H1 (cell line): ENCODE results near the gene PRKN. TPM values are rescaled to one million over a fixed set of nuclear protein-coding genes. Genes with fewer than 3 reads are reported as not detected.

ENCODE experiments used
- EP300 ChIP-seq, 2 experiments: IDR thresholded peaks; 1 replicate in 1 of 2; 2 replicates in 1 of 2; pipeline ENCODE4 v1.6.1; 2011 to 2012; ENCODE audit warnings: low read depth in 2 of 2, low read length in 2 of 2, mild to moderate bottlenecking in 2 of 2, borderline replicate concordance in 1 of 2, inconsistent platforms in 1 of 2, moderate library complexity in 1 of 2
- GTF2F1 ChIP-seq: IDR thresholded peaks from 2 replicates; pipeline ENCODE4 v1.6.1; 2012; ENCODE audit warnings: low read depth, low read length, improper control_type of control experiment, borderline replicate concordance
- NRF1 ChIP-seq: IDR thresholded peaks from 2 replicates; pipeline ENCODE4 v1.6.1; 2011; ENCODE audit warnings: mild to moderate bottlenecking, low read depth, low read length, improper control_type of control experiment
- SIN3A ChIP-seq, 2 experiments: IDR thresholded peaks in 1 of 2; conservative IDR thresholded peaks in 1 of 2; 2 replicates each; pipeline ENCODE4 v1.6.1; 2011 to 2012; ENCODE audit warnings: low read length in 2 of 2, improper control_type of control experiment in 1 of 2, low read depth in 1 of 2, mild to moderate bottlenecking in 1 of 2
- TAF7 ChIP-seq: optimal IDR thresholded peaks from 2 replicates; pipeline ENCODE3; 2011; ENCODE audit warnings: low read depth, mild to moderate bottlenecking, inconsistent platforms, low read length, moderate library complexity, borderline replicate concordance
- polyA plus RNA-seq, 7 experiments: library from polyadenylated mRNA; depleted of rRNA in 3 of 7; stranded (reverse) in 5 of 7; unstranded in 2 of 7; fragments of >200 nt in 5 of 7; fragments of 200-250 nt in 2 of 7; gene quantifications; 1 replicate in 5 of 7; 2 replicates in 1 of 7; 4 replicates in 1 of 7; pipeline versions ENCODE4 v1.2.1 to v1.2.3, GENCODE V29; 2011 to 2013; ENCODE audit warnings: missing spikeins in 2 of 7, mixed read lengths in 2 of 7
- total RNA-seq: library from RNA; stranded (reverse); fragmentation: NEBNext Ultra II Directional; extraction: Animal tissue kit (Norgen Biotek cat#: 25700); gene quantifications from 2 replicates; pipeline ENCODE4 v1.2.1, GENCODE V29; 2021
- TF ChIP-seq, protein P1 (sequence below): fragments of 300-600 bp; sonication (generic); IDR thresholded peaks from 2 replicates; pipeline ENCODE4 v1.7.1; 2012; ENCODE audit warnings: low read length, moderate library complexity, mild to moderate bottlenecking, inconsistent platforms; ENCODE audit not compliant: insufficient replicate concordance
- TF ChIP-seq, protein P2 (sequence below), 3 experiments: IDR thresholded peaks; 1 replicate in 2 of 3; 2 replicates in 1 of 3; pipeline versions ENCODE4 v1.5.1 to v1.6.1; 2011; ENCODE audit warnings: low read length in 3 of 3, mild to moderate bottlenecking in 3 of 3, inconsistent platforms in 2 of 3, low read depth in 1 of 3, moderate library complexity in 1 of 3; ENCODE audit not compliant: insufficient read depth in 1 of 3; ENCODE audit errors: control extremely low read depth in 1 of 3

Gene PRKN
- total and polyA plus RNA-seq, 2 of the 8 experiments (the other 6 are each of a cell fraction or from before 2014, with no cell fraction given), result 0.13 to 0.29 TPM

DNA sequence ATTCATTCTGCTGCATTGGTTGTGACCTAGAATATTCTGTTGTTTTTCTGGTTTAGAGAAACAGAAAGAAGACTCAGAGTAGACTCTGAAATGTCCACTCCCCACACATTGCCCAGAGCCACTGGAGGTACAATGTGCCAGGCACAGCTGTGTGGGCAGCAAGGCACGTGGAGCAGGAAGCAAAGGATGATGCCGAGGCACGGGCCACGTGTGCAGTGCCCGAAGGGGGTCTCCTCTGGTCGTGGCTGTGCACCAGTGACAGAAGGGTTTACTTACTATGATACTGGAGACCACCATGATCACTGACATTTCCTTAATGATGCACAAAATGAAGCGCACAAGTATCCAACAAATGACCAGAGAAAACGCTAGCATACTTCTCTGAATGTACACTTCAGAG, 488.9 kb downstream of the PRKN start (continued):
- TF ChIP-seq, protein P1, sequence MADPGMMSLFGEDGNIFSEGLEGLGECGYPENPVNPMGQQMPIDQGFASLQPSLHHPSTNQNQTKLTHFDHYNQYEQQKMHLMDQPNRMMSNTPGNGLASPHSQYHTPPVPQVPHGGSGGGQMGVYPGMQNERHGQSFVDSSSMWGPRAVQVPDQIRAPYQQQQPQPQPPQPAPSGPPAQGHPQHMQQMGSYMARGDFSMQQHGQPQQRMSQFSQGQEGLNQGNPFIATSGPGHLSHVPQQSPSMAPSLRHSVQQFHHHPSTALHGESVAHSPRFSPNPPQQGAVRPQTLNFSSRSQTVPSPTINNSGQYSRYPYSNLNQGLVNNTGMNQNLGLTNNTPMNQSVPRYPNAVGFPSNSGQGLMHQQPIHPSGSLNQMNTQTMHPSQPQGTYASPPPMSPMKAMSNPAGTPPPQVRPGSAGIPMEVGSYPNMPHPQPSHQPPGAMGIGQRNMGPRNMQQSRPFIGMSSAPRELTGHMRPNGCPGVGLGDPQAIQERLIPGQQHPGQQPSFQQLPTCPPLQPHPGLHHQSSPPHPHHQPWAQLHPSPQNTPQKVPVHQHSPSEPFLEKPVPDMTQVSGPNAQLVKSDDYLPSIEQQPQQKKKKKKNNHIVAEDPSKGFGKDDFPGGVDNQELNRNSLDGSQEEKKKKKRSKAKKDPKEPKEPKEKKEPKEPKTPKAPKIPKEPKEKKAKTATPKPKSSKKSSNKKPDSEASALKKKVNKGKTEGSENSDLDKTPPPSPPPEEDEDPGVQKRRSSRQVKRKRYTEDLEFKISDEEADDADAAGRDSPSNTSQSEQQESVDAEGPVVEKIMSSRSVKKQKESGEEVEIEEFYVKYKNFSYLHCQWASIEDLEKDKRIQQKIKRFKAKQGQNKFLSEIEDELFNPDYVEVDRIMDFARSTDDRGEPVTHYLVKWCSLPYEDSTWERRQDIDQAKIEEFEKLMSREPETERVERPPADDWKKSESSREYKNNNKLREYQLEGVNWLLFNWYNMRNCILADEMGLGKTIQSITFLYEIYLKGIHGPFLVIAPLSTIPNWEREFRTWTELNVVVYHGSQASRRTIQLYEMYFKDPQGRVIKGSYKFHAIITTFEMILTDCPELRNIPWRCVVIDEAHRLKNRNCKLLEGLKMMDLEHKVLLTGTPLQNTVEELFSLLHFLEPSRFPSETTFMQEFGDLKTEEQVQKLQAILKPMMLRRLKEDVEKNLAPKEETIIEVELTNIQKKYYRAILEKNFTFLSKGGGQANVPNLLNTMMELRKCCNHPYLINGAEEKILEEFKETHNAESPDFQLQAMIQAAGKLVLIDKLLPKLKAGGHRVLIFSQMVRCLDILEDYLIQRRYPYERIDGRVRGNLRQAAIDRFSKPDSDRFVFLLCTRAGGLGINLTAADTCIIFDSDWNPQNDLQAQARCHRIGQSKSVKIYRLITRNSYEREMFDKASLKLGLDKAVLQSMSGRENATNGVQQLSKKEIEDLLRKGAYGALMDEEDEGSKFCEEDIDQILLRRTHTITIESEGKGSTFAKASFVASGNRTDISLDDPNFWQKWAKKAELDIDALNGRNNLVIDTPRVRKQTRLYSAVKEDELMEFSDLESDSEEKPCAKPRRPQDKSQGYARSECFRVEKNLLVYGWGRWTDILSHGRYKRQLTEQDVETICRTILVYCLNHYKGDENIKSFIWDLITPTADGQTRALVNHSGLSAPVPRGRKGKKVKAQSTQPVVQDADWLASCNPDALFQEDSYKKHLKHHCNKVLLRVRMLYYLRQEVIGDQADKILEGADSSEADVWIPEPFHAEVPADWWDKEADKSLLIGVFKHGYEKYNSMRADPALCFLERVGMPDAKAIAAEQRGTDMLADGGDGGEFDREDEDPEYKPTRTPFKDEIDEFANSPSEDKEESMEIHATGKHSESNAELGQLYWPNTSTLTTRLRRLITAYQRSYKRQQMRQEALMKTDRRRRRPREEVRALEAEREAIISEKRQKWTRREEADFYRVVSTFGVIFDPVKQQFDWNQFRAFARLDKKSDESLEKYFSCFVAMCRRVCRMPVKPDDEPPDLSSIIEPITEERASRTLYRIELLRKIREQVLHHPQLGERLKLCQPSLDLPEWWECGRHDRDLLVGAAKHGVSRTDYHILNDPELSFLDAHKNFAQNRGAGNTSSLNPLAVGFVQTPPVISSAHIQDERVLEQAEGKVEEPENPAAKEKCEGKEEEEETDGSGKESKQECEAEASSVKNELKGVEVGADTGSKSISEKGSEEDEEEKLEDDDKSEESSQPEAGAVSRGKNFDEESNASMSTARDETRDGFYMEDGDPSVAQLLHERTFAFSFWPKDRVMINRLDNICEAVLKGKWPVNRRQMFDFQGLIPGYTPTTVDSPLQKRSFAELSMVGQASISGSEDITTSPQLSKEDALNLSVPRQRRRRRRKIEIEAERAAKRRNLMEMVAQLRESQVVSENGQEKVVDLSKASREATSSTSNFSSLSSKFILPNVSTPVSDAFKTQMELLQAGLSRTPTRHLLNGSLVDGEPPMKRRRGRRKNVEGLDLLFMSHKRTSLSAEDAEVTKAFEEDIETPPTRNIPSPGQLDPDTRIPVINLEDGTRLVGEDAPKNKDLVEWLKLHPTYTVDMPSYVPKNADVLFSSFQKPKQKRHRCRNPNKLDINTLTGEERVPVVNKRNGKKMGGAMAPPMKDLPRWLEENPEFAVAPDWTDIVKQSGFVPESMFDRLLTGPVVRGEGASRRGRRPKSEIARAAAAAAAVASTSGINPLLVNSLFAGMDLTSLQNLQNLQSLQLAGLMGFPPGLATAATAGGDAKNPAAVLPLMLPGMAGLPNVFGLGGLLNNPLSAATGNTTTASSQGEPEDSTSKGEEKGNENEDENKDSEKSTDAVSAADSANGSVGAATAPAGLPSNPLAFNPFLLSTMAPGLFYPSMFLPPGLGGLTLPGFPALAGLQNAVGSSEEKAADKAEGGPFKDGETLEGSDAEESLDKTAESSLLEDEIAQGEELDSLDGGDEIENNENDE, result no peak
- TF ChIP-seq EP300 (IDR thresholded peaks at IDR 0.05; ENCODE audit: borderline replicate concordance in 1 of 2, low read depth in 2 of 2, low read length in 2 of 2) (no peak), TAF7 (no peak), NRF1 (no peak), SIN3A (conservative IDR thresholded peaks at IDR 0.05 in 1 of 2, IDR thresholded peaks at IDR 0.05 in 1 of 2; ENCODE audit: low read depth in 1 of 2, low read length in 2 of 2) (no peak), GTF2F1 (no peak)
- TF ChIP-seq, protein P2, sequence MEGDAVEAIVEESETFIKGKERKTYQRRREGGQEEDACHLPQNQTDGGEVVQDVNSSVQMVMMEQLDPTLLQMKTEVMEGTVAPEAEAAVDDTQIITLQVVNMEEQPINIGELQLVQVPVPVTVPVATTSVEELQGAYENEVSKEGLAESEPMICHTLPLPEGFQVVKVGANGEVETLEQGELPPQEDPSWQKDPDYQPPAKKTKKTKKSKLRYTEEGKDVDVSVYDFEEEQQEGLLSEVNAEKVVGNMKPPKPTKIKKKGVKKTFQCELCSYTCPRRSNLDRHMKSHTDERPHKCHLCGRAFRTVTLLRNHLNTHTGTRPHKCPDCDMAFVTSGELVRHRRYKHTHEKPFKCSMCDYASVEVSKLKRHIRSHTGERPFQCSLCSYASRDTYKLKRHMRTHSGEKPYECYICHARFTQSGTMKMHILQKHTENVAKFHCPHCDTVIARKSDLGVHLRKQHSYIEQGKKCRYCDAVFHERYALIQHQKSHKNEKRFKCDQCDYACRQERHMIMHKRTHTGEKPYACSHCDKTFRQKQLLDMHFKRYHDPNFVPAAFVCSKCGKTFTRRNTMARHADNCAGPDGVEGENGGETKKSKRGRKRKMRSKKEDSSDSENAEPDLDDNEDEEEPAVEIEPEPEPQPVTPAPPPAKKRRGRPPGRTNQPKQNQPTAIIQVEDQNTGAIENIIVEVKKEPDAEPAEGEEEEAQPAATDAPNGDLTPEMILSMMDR (IDR thresholded peaks at IDR 0.05; ENCODE audit: control extremely low read depth in 1 of 3, insufficient read depth in 1 of 3, low read depth in 1 of 3, low read length in 3 of 3), result no peak
